Effector memory CD8-positive, alpha-beta T cell (primary cell): ENCODE results near the gene MAPK11.

Source experiments
- ATAC-seq: fragments of 150-1000 bp; cut with Tn5 transposase; replicated peaks from 2 replicates; pipeline ENCODE4 v1.10.0; 2021; ENCODE audit warnings: mild to moderate bottlenecking, moderate library complexity
- DNase-seq, 3 experiments: peaks; one replicate each; pipeline ENCODE4 v3.0.0; 2021
- H3K27ac Mint-ChIP-seq, 2 donors: one replicate each; pipeline ENCODE4 v1.8.0; 2022; ENCODE audit warnings: mild to moderate bottlenecking in 2 of 2, mixed read lengths in 2 of 2, moderate library complexity in 2 of 2
- H3K27me3 Mint-ChIP-seq, 2 donors: one replicate each; pipeline ENCODE4 v1.8.0; 2022; ENCODE audit warnings: mixed read lengths in 2 of 2
- H3K36me3 Mint-ChIP-seq: one replicate; pipeline ENCODE4 v1.8.0; 2022; ENCODE audit warnings: mild to moderate bottlenecking, moderate library complexity, mixed read lengths; ENCODE audit not compliant: insufficient read depth
- H3K4me1 Mint-ChIP-seq, 2 donors: one replicate each; pipeline ENCODE4 v1.8.0; 2022; ENCODE audit warnings: low read depth in 2 of 2, mixed read lengths in 2 of 2
- H3K4me3 Mint-ChIP-seq, 2 donors: one replicate each; pipeline ENCODE4 v1.8.0; 2022; ENCODE audit warnings: mild to moderate bottlenecking in 2 of 2, mixed read lengths in 2 of 2, moderate library complexity in 2 of 2
- H3K9me3 Mint-ChIP-seq, 2 donors: one replicate each; pipeline ENCODE4 v1.8.0; 2022; ENCODE audit warnings: mixed read lengths in 2 of 2

Gene MAPK11

GRCh38 chr22:50227579-50228215 lies 42.5 kb downstream of the MAPK11 start:
- H3K36me3 Mint-ChIP-seq = peaks cover 81% of the 10 kb centered on the region

GRCh38 chr22:50226875-50227165 lies 43.4 kb downstream of the MAPK11 start:
- no peak for ATAC-seq
- H3K27ac Mint-ChIP-seq = no peak overlapping the region
- peaks cover 77% of the 10 kb centered on the region for H3K36me3 Mint-ChIP-seq
- H3K4me3 Mint-ChIP-seq = no peak overlapping the region
- H3K4me1 Mint-ChIP-seq = peaks cover 4 to 12% of the 10 kb centered on the region in 2 donors
- H3K9me3 Mint-ChIP-seq = no peaks in the 10 kb centered on the region
- H3K27me3 Mint-ChIP-seq = no peaks in the 10 kb centered on the region
- DNase-seq = no peak

More at GRCh38 chr22:50227579-50228215, 42.5 kb downstream of the MAPK11 start:
- ATAC-seq = no peak
- peaks cover 4 to 12% of the 10 kb centered on the region in 2 donors for H3K4me1 Mint-ChIP-seq
- no peaks in the 10 kb centered on the region for H3K9me3 Mint-ChIP-seq
- H3K27me3 Mint-ChIP-seq = no peaks in the 10 kb centered on the region
- no peak overlapping the region for H3K4me3 Mint-ChIP-seq
- no peak for DNase-seq
- peak overlapping the region in 1 of 2 donors; percentile 18 for H3K27ac Mint-ChIP-seq

- no peak for ATAC-seq
- peaks cover 74% of the 10 kb centered on the region for H3K36me3 Mint-ChIP-seq
- H3K27me3 Mint-ChIP-seq = no peaks in the 10 kb centered on the region
- peaks cover 4 to 12% of the 10 kb centered on the region in 2 donors for H3K4me1 Mint-ChIP-seq
- no peaks in the 10 kb centered on the region for H3K9me3 Mint-ChIP-seq
- H3K4me3 Mint-ChIP-seq = no peak overlapping the region
- no peak for DNase-seq
- H3K27ac Mint-ChIP-seq = peak overlapping the region in 1 of 2 donors; percentile 57
Observed at GRCh38 chr22:50226063-50226874, 43.9 kb downstream of the MAPK11 start.

GRCh38 chr22:50225200-50225969 lies 44.8 kb downstream of the MAPK11 start:
- Mint-ChIP-seq H3K4me1 (peaks cover 4 to 12% of the 10 kb centered on the region in 2 donors), H3K27ac (peak overlapping the region in 1 of 2 donors; percentile 57), H3K9me3 (no peaks in the 10 kb centered on the region), H3K27me3 (no peaks in the 10 kb centered on the region), H3K4me3 (no peak overlapping the region), H3K36me3 (peaks cover 73% of the 10 kb centered on the region)
- ATAC-seq = no peak
- no peak for DNase-seq

- Mint-ChIP-seq H3K4me3 (no peak overlapping the region), H3K4me1 (peaks cover 4 to 12% of the 10 kb centered on the region in 2 donors), H3K9me3 (no peaks in the 10 kb centered on the region), H3K36me3 (peaks cover 80% of the 10 kb centered on the region), H3K27ac (peak overlapping the region in 1 of 2 donors; percentile 67), H3K27me3 (no peaks in the 10 kb centered on the region)
- DNase-seq = no peak
- no peak for ATAC-seq
Observed at GRCh38 chr22:50224071-50224470, 46.1 kb downstream of the MAPK11 start.

GRCh38 chr22:50222508-50222907 lies 47.7 kb downstream of the MAPK11 start:
- H3K4me1 Mint-ChIP-seq = peaks cover 4% of the 10 kb centered on the region in 2 donors
- DNase-seq (no peak), ATAC-seq (no peak)
- H3K9me3 Mint-ChIP-seq = no peaks in the 10 kb centered on the region
- no peaks in the 10 kb centered on the region for H3K27me3 Mint-ChIP-seq
- H3K27ac Mint-ChIP-seq = peak overlapping the region in 1 of 2 donors; percentile 32
- H3K4me3 Mint-ChIP-seq = no peak overlapping the region
- H3K36me3 Mint-ChIP-seq = peaks cover 79% of the 10 kb centered on the region

GRCh38 chr22:50221410-50222300 lies 48.5 kb downstream of the MAPK11 start:
- no peaks in the 10 kb centered on the region for H3K9me3 Mint-ChIP-seq
- H3K4me1 Mint-ChIP-seq = peaks cover 0 to 2% of the 10 kb centered on the region in 2 donors
- H3K4me3 Mint-ChIP-seq = no peak overlapping the region
- H3K36me3 Mint-ChIP-seq = peaks cover 79% of the 10 kb centered on the region
- no peak overlapping the region for H3K27ac Mint-ChIP-seq
- DNase-seq (no peak), ATAC-seq (no peak)
- no peaks in the 10 kb centered on the region for H3K27me3 Mint-ChIP-seq

- H3K4me3 Mint-ChIP-seq = no peak overlapping the region
- H3K27me3 Mint-ChIP-seq = no peaks in the 10 kb centered on the region
- DNase-seq (no peak), ATAC-seq (no peak)
- peaks cover 82% of the 10 kb centered on the region for H3K36me3 Mint-ChIP-seq
- H3K27ac Mint-ChIP-seq = no peak overlapping the region
- H3K4me1 Mint-ChIP-seq = peaks cover 0 to 2% of the 10 kb centered on the region in 2 donors
- no peaks in the 10 kb centered on the region for H3K9me3 Mint-ChIP-seq
Observed at GRCh38 chr22:50220603-50221409, 49.4 kb downstream of the MAPK11 start.

- no peak for DNase-seq
- Mint-ChIP-seq H3K27me3 (no peaks in the 10 kb centered on the region), H3K36me3 (peaks cover 82% of the 10 kb centered on the region), H3K4me3 (no peak overlapping the region), H3K4me1 (peaks cover 2 to 3% of the 10 kb centered on the region in 2 donors), H3K27ac (peak overlapping the region in 1 of 2 donors; percentile 86), H3K9me3 (no peaks in the 10 kb centered on the region)
- no peak for ATAC-seq
Observed at GRCh38 chr22:50219800-50220602, 50.2 kb downstream of the MAPK11 start.

GRCh38 chr22:50218996-50219727 lies 51.0 kb downstream of the MAPK11 start:
- Mint-ChIP-seq H3K27me3 (no peaks in the 10 kb centered on the region), H3K36me3 (peaks cover 77% of the 10 kb centered on the region), H3K27ac (peak overlapping the region in 1 of 2 donors; percentile 86), H3K4me1 (peaks cover 2 to 7% of the 10 kb centered on the region in 2 donors), H3K4me3 (no peak overlapping the region), H3K9me3 (no peaks in the 10 kb centered on the region)
- ATAC-seq (peak; percentile 34), DNase-seq (no peak)
